Suprapubic skin (tissue), 4 donors: ENCODE data around the gene RALA. TPM values are rescaled to one million over a fixed set of nuclear protein-coding genes. Genes with fewer than 3 reads are reported as not detected.

Source experiments
- DNase-seq, 2 donors: peaks; one replicate each; pipeline ENCODE4 v3.0.0-alpha.2; 2019; ENCODE audit warnings: low spot score in 2 of 2
- H3K27ac ChIP-seq: fragments of 200-600 bp; sonication (generic); one replicate; pipeline ENCODE4 v1.5.1; 2019
- H3K27me3 ChIP-seq: fragments of 200-600 bp; sonication (generic); one replicate; pipeline ENCODE4 v1.5.1; 2019
- H3K36me3 ChIP-seq: fragments of 200-600 bp; sonication (generic); one replicate; pipeline ENCODE4 v1.5.1; 2019
- H3K4me1 ChIP-seq: fragments of 200-600 bp; sonication (generic); one replicate; pipeline ENCODE4 v1.5.1; 2019
- H3K4me3 ChIP-seq: fragments of 200-600 bp; sonication (generic); one replicate; pipeline ENCODE4 v1.5.1; 2019; ENCODE audit warnings: mild to moderate bottlenecking
- H3K9me3 ChIP-seq: fragments of 200-600 bp; sonication (generic); one replicate; pipeline ENCODE4 v1.5.1; 2019
- CTCF ChIP-seq, 2 donors: fragments of 200-600 bp in 1 of 2; fragments of 450-650 bp in 1 of 2; sonication (generic) in 1 of 2; IDR thresholded peaks; one replicate each; pipeline ENCODE4 v1.5.1; 2016 to 2019; ENCODE audit warnings: antibody characterized with exemption in 2 of 2, mild to moderate bottlenecking in 1 of 2, moderate library complexity in 1 of 2
- EP300 ChIP-seq: sonication (generic); formaldehyde crosslinking; IDR thresholded peaks from one replicate; pipeline ENCODE4 v1.6.1; 2017; ENCODE audit warnings: antibody characterized with exemption
- POLR2A ChIP-seq, 2 donors: fragments of 450-650 bp; IDR thresholded peaks; one replicate each; pipeline ENCODE4 v1.6.1; 2017; ENCODE audit warnings: antibody characterized with exemption in 2 of 2, mild to moderate bottlenecking in 2 of 2, moderate library complexity in 2 of 2
- POLR2AphosphoS5 ChIP-seq, 3 donors: sonication (generic); formaldehyde crosslinking; IDR thresholded peaks; one replicate each; pipeline ENCODE4 v1.6.1; 2017; ENCODE audit warnings: antibody characterized with exemption in 3 of 3
- WGBS: methylation state at CpG from one replicate; pipeline ENCODE4 v1.1.5; 2018; 5-methylcytosine and 5-hydroxymethylcytosine counted together
- total RNA-seq, 4 donors: library from RNA; depleted of rRNA; stranded (reverse); fragments of >200 nt; gene quantifications; one replicate each; pipeline ENCODE4 v1.1.0, GENCODE V29; 2016

RALA gene
- total RNA-seq, 4 donors from 2014 or later, result 15.5 to 24.1 (median 15.9) TPM

- Histone ChIP-seq H3K4me1 (peaks cover 7% of the 10 kb centered on the region), H3K27me3 (no peaks in the 10 kb centered on the region)
- WGBS, result 91% methylated on average over 2 of the region's 2 CpGs
These were observed 9.1 kb upstream of the RALA start for GRCh38 chr7:39614299-39614698.

DNA sequence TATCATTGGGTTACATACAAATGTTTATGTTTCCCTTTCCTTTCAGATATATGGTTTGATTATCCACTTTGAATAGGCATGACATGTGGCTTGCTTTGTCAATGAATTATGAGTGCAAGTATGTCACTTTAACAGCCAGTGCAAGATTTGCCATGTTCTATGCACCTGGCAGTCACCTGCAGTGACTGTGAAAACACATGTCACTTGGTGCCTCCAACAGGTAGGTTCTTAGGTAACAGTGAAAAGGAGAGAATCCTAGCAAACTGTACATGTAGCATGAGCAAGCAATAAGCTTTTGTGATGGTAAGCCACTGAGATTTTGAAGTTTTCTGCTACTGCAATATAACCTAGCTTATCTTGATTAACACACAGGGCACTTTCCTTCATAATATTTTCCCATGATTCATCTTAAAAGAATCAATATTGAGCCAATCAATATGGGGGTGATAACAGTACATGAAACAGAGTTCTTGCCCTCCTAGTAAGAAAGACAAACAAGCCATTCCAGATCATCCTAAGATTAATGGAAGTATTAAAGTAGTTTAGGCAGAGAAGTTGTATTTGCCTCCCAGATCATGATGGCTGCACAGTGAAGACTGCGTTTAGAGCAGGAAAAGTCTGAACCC, 7.9 kb upstream of the RALA start:
- Histone ChIP-seq H3K27me3 (no peaks in the 10 kb centered on the region), H3K36me3 (no peaks in the 10 kb centered on the region), H3K27ac (no peak overlapping the region), H3K4me3 (no peak overlapping the region), H3K9me3 (no peaks in the 10 kb centered on the region), H3K4me1 (no peaks in the 10 kb centered on the region)
- no peak for DNase-seq
- 88% methylated on average over 1 of the region's 1 CpG for WGBS
- TF ChIP-seq POLR2A (IDR thresholded peaks at IDR 0.05) (no peak), CTCF (IDR thresholded peaks at IDR 0.05) (no peak), EP300 (no peak), POLR2AphosphoS5 (IDR thresholded peaks at IDR 0.05) (no peak)

More at GRCh38 chr7:39614299-39614698, 9.1 kb upstream of the RALA start:
- Histone ChIP-seq H3K27ac (no peak overlapping the region), H3K4me3 (no peak overlapping the region), H3K36me3 (no peaks in the 10 kb centered on the region), H3K9me3 (no peaks in the 10 kb centered on the region)
- no peak for DNase-seq
- TF ChIP-seq POLR2AphosphoS5 (IDR thresholded peaks at IDR 0.05) (no peak), CTCF (IDR thresholded peaks at IDR 0.05) (no peak), EP300 (no peak), POLR2A (IDR thresholded peaks at IDR 0.05) (no peak)

- 67% methylated on average over 1 of the region's 1 CpG for WGBS
These were observed 7.2 kb upstream of the RALA start for GRCh38 chr7:39616138-39616537.

DNA sequence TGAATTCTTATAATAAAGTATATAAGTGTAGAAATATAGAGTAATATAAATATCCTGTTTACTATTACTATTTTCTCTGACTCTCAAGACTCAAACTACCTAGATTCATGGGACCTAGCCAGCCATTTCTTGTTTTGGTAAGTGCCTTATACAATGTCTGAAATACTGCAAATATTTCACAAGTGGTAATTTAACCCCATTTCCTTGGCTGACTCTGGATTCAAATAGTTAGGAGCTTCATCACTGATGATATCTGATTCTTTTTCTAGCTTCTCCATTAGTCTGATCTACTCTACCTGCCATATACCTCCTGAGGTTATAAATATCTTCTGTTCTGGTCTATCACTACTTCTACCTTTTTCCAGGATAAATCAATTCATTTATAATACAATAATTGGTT, 6.4 kb upstream of the RALA start:
- no peaks in the 10 kb centered on the region for H3K27me3 ChIP-seq
- DNase-seq, result no peak
- H3K9me3 ChIP-seq, result no peaks in the 10 kb centered on the region
- peaks cover 3% of the 10 kb centered on the region for H3K4me1 ChIP-seq
- no peak overlapping the region for H3K27ac ChIP-seq
- TF ChIP-seq POLR2AphosphoS5 (IDR thresholded peaks at IDR 0.05) (no peak), CTCF (IDR thresholded peaks at IDR 0.05) (no peak), POLR2A (IDR thresholded peaks at IDR 0.05) (no peak), EP300 (no peak)
- H3K4me3 ChIP-seq, result no peak overlapping the region
- no peaks in the 10 kb centered on the region for H3K36me3 ChIP-seq

More at GRCh38 chr7:39616138-39616537, 7.2 kb upstream of the RALA start:
- no peak for TF ChIP-seq CTCF (IDR thresholded peaks at IDR 0.05)
- TF ChIP-seq POLR2AphosphoS5 (IDR thresholded peaks at IDR 0.05), result no peak
- no peak for TF ChIP-seq POLR2A (IDR thresholded peaks at IDR 0.05)
- Histone ChIP-seq H3K27me3 (no peaks in the 10 kb centered on the region), H3K4me3 (no peak overlapping the region), H3K4me1 (no peaks in the 10 kb centered on the region), H3K36me3 (no peaks in the 10 kb centered on the region), H3K9me3 (no peaks in the 10 kb centered on the region), H3K27ac (no peak overlapping the region)
- DNase-seq, result no peak

DNA sequence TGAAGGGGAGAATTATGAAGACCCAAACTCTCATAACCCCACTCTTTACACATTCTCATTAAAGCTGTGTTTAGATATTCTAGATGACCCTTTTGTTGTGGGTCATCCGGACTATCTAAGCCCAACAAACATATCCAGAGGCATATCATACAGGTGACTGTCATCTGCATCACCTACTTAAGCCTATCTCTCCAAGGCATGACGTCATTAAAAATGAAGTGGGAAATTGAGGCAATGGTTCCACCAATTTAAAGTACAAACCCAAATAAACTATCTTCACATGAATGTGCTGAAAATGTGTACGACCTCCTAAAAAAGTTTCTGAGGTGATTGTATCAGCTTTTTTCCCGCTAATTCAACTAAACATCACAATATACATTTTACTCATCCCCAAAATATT, 4.5 kb upstream of the RALA start:
- WGBS, result 89% methylated on average over 4 of the region's 4 CpGs

More for the DNA sequence above, 4.5 kb upstream of the RALA start:
- no peak overlapping the region for H3K27ac ChIP-seq
- H3K27me3 ChIP-seq, result no peaks in the 10 kb centered on the region
- DNase-seq, result no peak
- H3K4me3 ChIP-seq, result no peak overlapping the region
- H3K9me3 ChIP-seq, result no peaks in the 10 kb centered on the region
- peaks cover 12% of the 10 kb centered on the region for H3K4me1 ChIP-seq
- H3K36me3 ChIP-seq, result no peaks in the 10 kb centered on the region
- TF ChIP-seq CTCF (IDR thresholded peaks at IDR 0.05), result no peak
- TF ChIP-seq POLR2A (IDR thresholded peaks at IDR 0.05), result no peak
- TF ChIP-seq POLR2AphosphoS5 (IDR thresholded peaks at IDR 0.05), result no peak
- no peak for TF ChIP-seq EP300
